Smooth muscle cell (in vitro differentiated cells): ENCODE data around the gene MUC13. TPM values are rescaled to one million over a fixed set of nuclear protein-coding genes. Genes with fewer than 3 reads are reported as not detected.

ENCODE experiments used
- DNase-seq: peaks from one replicate; lab custom pipeline; 2025; ENCODE audit not compliant: unreplicated experiment; lab: John Stamatoyannopoulos, UW
- H2AFZ ChIP-seq: fragments of 200-600 bp; sonication (generic); 2 replicates; pipeline ENCODE4 v1.6.0; 2016; ENCODE audit warnings: antibody characterized with exemption, low read depth, mild to moderate bottlenecking
- H3F3A ChIP-seq: fragments of 200-600 bp; sonication (generic); 2 replicates; pipeline ENCODE4 v1.6.0; 2017; ENCODE audit warnings: antibody characterized with exemption, low read depth
- H3K27ac ChIP-seq: fragments of 200-600 bp; sonication (generic); 2 replicates; pipeline ENCODE4 v1.5.1; 2016; ENCODE audit warnings: low read depth, mild to moderate bottlenecking
- H3K27me3 ChIP-seq: fragments of 200-600 bp; sonication (generic); 2 replicates; pipeline ENCODE4 v1.6.1; 2016; ENCODE audit warnings: low read depth, mild to moderate bottlenecking
- H3K36me3 ChIP-seq: fragments of 200-600 bp; sonication (generic); 2 replicates; pipeline ENCODE4 v1.5.1; 2016; ENCODE audit warnings: low read depth
- H3K4me1 ChIP-seq: fragments of 200-600 bp; sonication (generic); 2 replicates; pipeline ENCODE4 v1.5.1; 2016; ENCODE audit warnings: low read depth
- H3K4me2 ChIP-seq: fragments of 200-600 bp; sonication (generic); 2 replicates; pipeline ENCODE4 v1.6.0; 2016; ENCODE audit warnings: mild to moderate bottlenecking
- H3K4me3 ChIP-seq: fragments of 200-600 bp; sonication (generic); 2 replicates; pipeline ENCODE4 v1.5.1; 2016; ENCODE audit warnings: mild to moderate bottlenecking
- H3K79me2 ChIP-seq: fragments of 200-600 bp; sonication (generic); 2 replicates; pipeline ENCODE4 v1.6.0; 2016; ENCODE audit warnings: low read depth, mild to moderate bottlenecking
- H3K9ac ChIP-seq: fragments of 200-600 bp; sonication (generic); 2 replicates; pipeline ENCODE4 v1.6.0; 2016; ENCODE audit warnings: low read depth
- H3K9me3 ChIP-seq: fragments of 200-600 bp; sonication (generic); replicated peaks from 2 replicates; pipeline ENCODE4 v1.5.1; 2016; ENCODE audit warnings: low read depth
- H4K20me1 ChIP-seq: fragments of 200-600 bp; sonication (generic); 2 replicates; pipeline ENCODE4 v1.6.0; 2016; ENCODE audit warnings: low read depth
- CTCF ChIP-seq: fragments of 200-600 bp; sonication (generic); IDR thresholded peaks from 2 replicates; pipeline ENCODE4 v1.5.1; 2017; ENCODE audit warnings: borderline replicate concordance, mild to moderate bottlenecking, antibody characterized with exemption; ENCODE audit not compliant: insufficient read depth, poor library complexity, severe bottlenecking
- WGBS: methylation state at CpG from one replicate; pipeline ENCODE4 v1.1.7; 2016; ENCODE audit warnings: low lambda C conversion rate; 5-methylcytosine and 5-hydroxymethylcytosine counted together
- polyA plus RNA-seq: library from polyadenylated mRNA; unstranded; fragments of >200 nt; fragmentation: Nextera tagmentation; extraction: Ambion mirVana; gene quantifications from 2 replicates; pipeline ENCODE4 v1.2.1, GENCODE V29; 2016
- total RNA-seq: library from RNA; depleted of rRNA; stranded (reverse); fragments of >200 nt; gene quantifications from 2 replicates; pipeline ENCODE4 v1.2.3, GENCODE V29; 2014

MUC13 gene
- total and polyA plus RNA-seq, 2 experiments from 2014 or later: 0.04 TPM; not detected in 1

GRCh38 chr3:124873226-124873625, 61.3 kb downstream of the MUC13 start:
- Histone ChIP-seq H3K36me3 (no peaks in the 10 kb centered on the region), H3K27me3 (no peaks in the 10 kb centered on the region), H3K9ac (no peak overlapping the region), H3K4me3 (no peak overlapping the region), H3K9me3 (no peaks in the 10 kb centered on the region), H3K79me2 (peaks cover 80% of the 10 kb centered on the region), H3K27ac (peak overlapping the region; percentile 51), H3K4me1 (peaks cover 31% of the 10 kb centered on the region), H4K20me1 (peaks cover 22% of the 10 kb centered on the region), H3F3A (peaks cover 12% of the 10 kb centered on the region), H3K4me2 (no peak overlapping the region), H2AFZ (no peak overlapping the region)
- DNase-seq: no peak
- no peak for TF ChIP-seq CTCF
- WGBS: 10% methylated on average over 1 of the region's 1 CpG

GRCh38 chr3:124867511-124867910, 67.0 kb downstream of the MUC13 start:
- no peak for DNase-seq
- WGBS: 96% methylated on average over 3 of the region's 3 CpGs

GRCh38 chr3:124862006-124862405, 72.5 kb downstream of the MUC13 start:
- Histone ChIP-seq H3K4me3 (no peak overlapping the region), H3K27me3 (no peaks in the 10 kb centered on the region), H3K4me1 (peaks cover 26% of the 10 kb centered on the region), H3K27ac (peak overlapping the region; percentile 42), H3K4me2 (no peak overlapping the region), H4K20me1 (peaks cover 14% of the 10 kb centered on the region), H3F3A (peaks cover 31% of the 10 kb centered on the region), H3K9me3 (no peaks in the 10 kb centered on the region), H2AFZ (no peak overlapping the region), H3K9ac (no peak overlapping the region), H3K36me3 (no peaks in the 10 kb centered on the region), H3K79me2 (peaks cover 41% of the 10 kb centered on the region)
- DNase-seq: no peak
- TF ChIP-seq CTCF: no peak
- whole genome bisulfite sequencing: 100% methylated on average over 2 of the region's 2 CpGs

More at GRCh38 chr3:124867511-124867910, 67.0 kb downstream of the MUC13 start:
- Histone ChIP-seq H3K9ac (no peak overlapping the region), H3F3A (peaks cover 14% of the 10 kb centered on the region), H4K20me1 (peaks cover 31% of the 10 kb centered on the region), H3K27ac (no peak overlapping the region), H3K4me3 (no peak overlapping the region), H2AFZ (no peak overlapping the region), H3K79me2 (peaks cover 60% of the 10 kb centered on the region), H3K4me2 (no peak overlapping the region), H3K36me3 (no peaks in the 10 kb centered on the region), H3K4me1 (peaks cover 1% of the 10 kb centered on the region), H3K9me3 (no peaks in the 10 kb centered on the region), H3K27me3 (no peaks in the 10 kb centered on the region)
- TF ChIP-seq CTCF: no peak

DNA sequence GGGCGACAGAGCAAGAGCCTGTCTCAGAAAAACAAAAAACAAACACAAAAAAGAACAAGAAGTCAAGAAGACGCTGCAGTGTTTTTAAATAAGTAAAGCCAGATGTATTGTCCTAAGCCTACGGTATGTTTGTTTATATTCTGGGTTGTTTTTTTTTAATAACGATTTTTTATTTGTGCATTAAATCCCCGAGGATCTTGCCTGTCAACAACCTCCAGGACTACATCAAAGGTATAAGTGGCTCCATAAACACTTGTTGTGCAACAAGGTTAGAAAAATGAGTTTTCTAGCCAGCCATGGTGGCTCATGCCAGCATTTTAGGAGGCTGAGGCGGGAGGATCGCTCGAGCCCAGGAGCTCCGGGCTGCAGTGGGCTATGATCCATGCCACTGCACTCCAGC, 73.5 kb downstream of the MUC13 start:
- peaks cover 26% of the 10 kb centered on the region for H3K4me1 ChIP-seq
- DNase-seq: no peak
- TF ChIP-seq CTCF: no peak
- H3K4me3 ChIP-seq: no peak overlapping the region
- H3K27me3 ChIP-seq: no peaks in the 10 kb centered on the region
- WGBS: 69% methylated on average over 9 of the region's 9 CpGs
- H2AFZ ChIP-seq: no peak overlapping the region
- H3K27ac ChIP-seq: peak overlapping the region; percentile 91
- no peak overlapping the region for H3K9ac ChIP-seq
- H3K4me2 ChIP-seq: peak overlapping the region; percentile 26
- peaks cover 14% of the 10 kb centered on the region for H4K20me1 ChIP-seq
- H3K9me3 ChIP-seq: no peaks in the 10 kb centered on the region
- H3K79me2 ChIP-seq: peaks cover 40% of the 10 kb centered on the region
- H3K36me3 ChIP-seq: peaks cover 2% of the 10 kb centered on the region
- H3F3A ChIP-seq: peaks cover 35% of the 10 kb centered on the region
